Measurements from ENCODE around the gene GTPBP6.
"Not testable (repeated sequence)": the region's sequence is repeated elsewhere in the genome, so short reads cannot be mapped to it uniquely, and the experiment has no call there.

Gene GTPBP6

DNA sequence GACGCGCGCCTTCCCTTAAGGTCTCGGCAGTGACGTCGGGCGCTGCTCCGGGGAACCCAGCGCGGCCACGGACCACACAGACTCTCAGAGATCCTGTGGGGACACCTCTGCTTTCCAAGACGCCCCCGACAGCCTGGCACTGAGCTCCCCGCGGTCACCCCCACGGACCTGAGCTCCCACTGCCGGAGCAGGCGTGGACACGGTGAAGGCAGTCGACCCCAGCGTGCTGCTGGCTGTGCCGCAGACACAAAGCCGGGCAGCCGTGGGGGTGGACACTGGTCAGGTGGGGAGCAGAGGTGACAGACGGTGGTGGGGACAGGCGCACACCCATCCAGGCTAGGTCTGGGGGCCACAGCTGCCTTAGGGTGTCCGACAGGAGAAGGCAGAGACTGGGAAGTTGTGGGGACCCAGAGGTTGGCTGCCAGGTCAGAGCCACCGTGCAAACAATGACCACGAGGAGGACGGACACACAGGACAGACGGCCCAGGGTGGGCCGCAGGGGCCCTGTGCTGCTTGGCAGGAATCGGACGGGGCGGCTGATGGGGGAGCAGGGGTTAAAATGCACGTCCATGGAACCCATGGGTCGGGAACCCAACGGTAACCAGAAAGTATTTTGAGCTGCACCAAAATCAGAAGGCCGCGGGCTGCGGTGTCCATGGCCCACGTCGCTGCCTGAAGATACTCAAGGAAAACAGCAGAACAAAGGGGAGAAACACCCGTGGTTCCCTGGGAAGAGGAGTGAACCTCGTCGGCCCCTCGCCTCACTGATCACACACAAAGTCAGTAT lies 16.6 kb upstream of the GTPBP6 start:
- no peak for DNase-seq (ENCODE audit: low read depth, low spot score)

DNA sequence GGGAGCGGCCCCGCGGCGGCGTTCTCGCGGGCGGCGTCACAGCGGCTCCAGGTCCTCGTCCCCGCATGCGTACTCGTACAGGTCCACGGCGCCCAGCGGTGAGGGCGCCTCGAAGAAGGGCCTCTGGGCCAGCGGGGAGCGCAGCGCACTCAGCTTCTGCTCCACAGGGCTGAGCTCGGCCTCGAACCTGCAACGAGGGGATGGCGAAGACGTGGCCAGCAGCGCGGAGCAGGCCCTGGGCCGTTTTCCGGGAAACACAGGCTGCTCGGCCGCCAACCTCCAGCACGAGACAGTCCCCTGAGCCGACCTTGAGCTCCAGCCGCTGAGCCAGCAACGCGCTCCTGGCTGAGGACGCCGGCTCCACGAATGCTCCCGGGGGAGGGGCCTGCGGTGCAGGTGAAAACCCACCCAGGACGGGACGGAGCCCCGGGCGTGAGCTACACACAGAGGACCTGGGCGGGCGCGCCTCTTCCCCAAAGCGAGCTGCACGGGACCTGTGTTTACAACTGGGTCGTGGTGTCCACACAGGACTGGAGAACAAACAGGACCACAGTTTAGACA lies 15.8 kb upstream of the GTPBP6 start:
- DNase-seq (ENCODE audit: low read depth, low spot score): no peak

DNA sequence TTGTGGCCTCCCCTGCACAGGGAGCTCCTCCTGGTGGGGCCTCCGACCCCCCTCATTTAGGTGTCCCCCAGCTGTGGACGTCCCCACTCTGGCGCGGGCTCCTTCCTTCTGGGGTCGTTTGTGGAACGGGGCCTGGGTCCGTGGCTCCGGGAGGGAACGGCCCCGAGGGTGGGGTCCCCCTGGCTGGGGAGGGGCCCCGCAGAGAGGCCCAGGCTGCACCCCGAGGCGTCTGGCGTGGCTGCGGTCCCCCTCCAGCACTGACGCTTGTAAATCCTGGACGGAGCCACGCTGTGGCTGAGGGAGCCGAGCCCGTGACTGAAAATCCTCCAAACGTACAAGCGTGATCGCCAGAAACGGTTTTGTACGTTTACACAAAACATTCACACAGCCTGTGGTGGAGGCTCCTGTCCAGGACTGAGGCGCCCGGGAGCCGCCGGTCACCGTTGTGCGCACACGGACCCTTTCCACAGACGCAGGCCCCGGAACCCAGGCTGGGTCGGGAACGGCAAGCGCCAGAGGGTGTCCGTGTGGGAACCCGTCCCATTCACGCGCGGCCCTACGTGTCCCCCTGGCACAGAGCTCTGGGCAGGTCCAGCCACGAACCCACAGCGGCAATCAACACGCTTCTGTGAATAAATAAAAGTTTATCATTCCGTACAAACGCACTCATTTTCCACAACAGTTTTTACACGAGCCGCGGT lies 15.2 kb upstream of the GTPBP6 start:
- no peak for DNase-seq (ENCODE audit: low read depth, low spot score)

DNA sequence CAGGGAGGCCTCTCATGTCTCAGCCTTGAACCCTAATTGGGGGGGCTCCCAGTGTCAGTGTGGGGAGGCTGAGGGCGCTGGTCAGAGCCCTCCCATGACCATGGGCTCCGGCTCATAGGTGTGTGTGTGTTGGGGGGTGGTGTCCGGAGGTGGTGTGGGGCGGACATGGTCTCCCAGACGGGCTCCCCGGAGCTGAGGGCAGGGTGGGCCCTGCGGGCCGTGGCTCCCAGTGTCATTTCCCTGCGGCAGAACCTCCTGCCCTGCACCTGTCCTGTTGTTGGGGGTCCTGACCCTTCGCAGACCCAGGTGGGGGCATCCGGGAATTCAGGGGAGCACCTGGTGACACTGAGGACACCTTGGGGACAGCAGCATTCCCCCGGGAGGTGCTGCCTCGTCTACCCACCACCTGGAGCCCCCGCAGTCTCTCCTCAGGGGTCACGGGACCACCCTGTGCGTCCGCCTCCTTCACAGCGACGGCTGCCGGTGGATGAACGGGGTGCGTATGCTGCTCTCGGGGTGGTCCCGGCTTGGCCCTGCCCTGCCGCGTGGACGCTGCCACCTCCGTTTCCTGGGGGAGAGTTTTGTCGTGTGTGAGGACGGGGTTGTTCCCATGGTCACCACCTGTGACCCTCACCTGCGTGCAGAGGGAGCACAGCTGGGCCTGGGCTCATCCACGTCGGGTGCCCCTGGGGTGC lies 14.5 kb upstream of the GTPBP6 start:
- no peak for DNase-seq (ENCODE audit: low read depth, low spot score)

DNA sequence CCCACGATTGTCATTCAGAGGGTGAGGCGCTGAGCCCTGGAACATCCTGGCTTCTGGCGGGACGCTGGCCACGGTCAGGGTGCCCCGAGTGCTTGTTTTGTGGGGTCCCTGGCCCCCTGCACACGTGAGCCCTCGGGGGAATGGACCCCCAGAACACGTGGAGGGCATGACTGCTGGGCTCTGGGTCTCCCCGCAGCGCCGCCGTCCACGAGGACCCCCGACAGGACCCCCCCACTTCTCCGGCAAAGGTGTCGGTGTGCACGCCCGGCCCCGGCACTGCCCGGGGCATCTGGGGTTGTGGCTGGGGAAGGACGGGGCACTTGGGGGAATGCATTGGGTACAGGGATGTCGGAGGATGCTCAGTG lies 13.9 kb upstream of the GTPBP6 start:
- DNase-seq (ENCODE audit: low read depth, low spot score): no peak

DNA sequence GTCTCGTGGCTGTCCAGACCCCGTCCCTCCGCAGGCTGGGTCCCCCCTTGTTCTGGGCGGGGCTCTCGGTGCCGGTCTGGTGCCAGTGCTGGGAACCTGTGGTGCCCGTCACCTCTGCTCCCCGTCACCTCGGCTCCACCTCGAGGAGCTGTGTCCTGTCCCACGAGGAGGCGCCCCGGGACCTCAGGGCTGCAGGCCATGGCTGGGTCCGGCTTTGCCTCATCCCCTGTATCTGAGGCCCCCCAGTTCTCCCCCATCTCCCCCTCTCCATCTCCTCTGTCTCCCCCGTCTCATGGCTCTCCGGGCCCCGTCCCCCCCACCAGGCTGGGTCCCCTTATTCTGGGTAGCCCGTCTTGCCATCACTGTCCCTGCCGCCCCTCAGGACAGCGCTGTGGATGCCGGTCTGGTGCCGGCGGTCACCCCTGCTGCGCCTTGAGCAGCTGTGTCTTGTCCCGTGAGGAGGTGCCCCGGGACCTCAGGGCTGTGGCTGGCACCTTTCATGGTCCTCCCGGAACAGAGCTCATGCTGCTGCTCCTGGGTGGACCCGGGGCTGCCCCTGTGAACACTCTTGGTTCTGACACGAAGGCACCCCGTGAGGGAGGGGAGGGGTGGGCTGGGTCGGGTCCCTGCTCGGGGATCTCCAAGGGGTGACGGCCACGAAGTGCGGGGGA lies 13.4 kb upstream of the GTPBP6 start:
- no peak for DNase-seq (ENCODE audit: low read depth, low spot score)

DNA sequence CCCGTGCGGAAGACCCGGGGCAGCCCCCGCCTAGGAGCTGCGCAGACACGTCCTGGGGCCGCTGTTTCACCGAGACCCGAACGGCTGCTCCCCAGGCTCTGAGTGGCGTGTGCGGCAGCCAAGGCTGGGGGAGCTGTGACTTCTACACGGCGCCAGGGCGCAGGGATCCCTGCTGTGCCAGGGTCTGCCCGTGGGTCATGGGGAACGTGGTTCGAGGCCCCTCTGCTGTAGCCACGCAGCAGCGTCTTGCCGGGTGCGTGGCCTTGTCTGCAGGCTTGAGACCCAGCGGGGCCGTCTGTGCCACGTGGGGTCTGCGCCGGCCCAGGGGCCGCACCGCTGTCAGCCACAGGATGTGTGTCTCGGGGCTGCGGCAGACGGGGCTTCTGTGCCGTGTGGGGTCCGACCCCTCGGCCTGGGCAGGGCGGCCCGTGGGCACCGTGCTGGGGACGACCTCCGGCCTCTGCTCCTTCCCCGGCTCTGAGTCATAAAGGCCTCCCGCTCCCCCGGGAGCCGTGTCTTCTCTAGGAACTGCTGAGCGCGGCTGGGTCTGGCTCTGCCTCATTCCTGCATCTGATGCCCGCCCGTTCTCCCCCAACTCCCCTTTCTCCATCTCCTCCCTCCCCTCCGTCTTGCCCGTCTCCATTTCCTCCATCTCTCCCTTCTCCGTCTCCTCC lies 12.7 kb upstream of the GTPBP6 start:
- DNase-seq (ENCODE audit: low read depth, low spot score): peak; percentile 56

DNA sequence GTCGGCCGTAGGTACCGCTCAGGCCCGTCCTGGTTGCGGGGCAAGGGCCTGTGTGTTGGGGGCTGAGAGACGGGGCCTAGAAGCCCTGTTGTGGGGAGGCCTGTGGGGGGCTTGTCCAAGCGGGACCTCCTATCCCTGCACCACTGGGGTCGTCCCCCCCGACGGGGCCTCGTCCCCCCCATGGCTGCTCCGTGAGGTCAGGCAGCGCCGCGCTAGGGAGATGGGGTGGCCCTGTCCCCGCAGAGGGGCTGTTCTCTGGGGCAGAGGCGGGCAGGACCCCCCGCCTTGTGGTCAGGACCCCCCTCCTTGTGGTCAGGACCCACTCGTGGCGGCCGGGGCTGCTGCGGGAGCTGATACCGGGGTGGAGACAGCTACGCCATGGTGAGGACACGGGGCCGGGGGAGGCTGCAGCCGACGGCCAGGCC lies 12.1 kb upstream of the GTPBP6 start:
- DNase-seq (ENCODE audit: low read depth, low spot score): no peak

DNA sequence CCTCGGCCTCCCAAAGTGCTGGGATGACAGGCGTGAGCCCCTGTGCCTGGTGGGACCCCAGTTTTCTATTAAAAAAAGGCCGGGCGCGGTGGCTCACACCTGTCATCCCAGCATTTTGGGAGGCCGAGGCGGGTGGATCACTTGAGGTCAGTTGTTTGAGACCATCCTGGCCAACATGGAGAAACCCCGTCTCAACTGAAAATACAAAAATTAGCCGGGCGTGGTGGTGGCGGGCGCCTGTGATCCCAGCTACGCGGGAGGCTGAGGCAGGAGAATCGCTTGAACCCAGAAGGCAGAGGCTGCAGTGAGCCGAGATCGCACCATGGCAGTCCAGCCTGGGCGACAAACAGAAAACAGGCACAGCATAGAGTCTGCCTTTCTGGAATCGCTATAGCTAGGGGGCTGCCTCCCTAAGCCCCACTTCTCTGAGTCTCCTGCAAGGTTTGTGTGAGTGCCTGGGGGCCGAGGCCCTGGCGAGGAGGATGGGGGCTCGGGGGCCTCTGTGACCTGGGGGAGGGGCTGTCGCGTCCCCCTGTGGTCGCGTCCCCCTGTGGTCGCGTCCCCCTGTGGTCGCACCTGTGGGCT lies 11.6 kb upstream of the GTPBP6 start:
- not testable (repeated sequence) for DNase-seq (ENCODE audit: low read depth, low spot score)

DNA sequence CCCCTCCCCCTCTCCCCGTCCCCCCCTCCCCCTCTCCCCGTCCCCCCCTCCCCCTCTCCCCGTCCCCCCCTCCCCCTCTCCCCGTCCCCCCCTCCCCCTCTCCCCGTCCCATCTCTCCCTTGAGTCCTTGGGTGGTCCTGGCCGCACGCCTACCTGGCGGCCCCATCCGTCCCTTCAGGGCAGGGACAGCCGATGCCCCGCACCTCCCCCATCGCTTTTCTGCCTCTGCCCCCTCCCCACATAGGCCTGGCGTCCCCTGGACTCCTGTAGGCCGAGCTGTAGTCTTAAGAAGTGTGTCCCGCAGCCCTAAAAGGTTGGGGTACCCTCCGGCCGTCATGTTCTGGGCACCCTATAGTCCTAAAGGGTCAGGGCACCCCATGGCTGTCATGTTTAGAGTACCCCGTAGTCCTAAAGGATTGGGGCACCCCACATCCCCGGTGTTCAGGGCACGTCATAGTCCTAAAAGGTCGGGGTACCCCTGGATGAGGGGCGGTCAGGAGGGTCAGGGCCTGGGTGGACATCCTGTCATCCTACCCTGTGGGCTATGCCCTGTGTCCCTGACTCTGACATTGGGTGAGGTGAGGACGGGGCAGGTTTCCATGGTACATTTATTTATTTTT lies 10.8 kb upstream of the GTPBP6 start:
- no peak for DNase-seq (ENCODE audit: low read depth, low spot score)

DNA sequence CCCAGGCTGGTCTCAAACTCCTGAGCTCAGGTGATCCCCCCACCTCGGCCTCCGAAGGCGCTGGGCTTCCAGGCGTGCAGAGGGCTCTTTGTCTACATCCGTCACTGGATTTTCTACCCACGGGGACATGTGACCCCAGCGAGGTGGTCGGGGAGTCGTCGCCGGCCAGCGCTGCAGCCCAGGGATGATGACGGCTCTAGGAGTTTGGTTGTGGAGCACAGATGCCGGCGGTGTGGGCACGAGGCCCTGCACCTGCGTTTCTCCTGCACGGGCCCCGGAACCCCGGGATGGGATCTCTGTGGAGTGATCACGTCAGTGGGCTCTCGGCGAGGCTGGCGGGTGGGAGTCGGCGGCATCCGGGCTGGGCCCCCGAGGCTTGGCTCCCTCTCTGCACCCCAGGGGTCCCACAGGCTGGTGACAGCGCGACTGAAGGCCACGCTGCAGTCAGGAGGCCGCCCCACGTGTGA lies 9.1 kb upstream of the GTPBP6 start:
- DNase-seq (ENCODE audit: low read depth, low spot score): no peak

DNA sequence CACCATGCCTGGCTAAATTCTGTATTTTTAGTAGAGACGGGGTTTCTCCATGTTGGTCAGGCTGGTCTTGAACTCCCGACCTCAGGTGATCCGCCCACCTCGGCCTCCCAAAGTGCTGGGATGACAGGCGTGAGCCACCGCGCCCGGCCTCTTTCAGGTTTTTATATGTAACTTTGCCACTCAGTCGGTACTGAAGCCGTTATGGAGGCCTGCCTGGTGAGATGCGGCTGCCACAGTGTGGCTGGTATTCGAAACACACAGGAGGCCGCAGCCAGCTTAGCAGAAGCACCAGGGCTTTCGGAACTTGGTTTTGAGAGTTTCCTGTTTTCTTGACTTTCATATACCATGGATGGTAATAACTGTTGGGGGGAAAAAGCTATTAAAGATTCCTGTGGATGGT lies 6.1 kb upstream of the GTPBP6 start:
- DNase-seq (ENCODE audit: low read depth, low spot score): not testable (repeated sequence)

DNA sequence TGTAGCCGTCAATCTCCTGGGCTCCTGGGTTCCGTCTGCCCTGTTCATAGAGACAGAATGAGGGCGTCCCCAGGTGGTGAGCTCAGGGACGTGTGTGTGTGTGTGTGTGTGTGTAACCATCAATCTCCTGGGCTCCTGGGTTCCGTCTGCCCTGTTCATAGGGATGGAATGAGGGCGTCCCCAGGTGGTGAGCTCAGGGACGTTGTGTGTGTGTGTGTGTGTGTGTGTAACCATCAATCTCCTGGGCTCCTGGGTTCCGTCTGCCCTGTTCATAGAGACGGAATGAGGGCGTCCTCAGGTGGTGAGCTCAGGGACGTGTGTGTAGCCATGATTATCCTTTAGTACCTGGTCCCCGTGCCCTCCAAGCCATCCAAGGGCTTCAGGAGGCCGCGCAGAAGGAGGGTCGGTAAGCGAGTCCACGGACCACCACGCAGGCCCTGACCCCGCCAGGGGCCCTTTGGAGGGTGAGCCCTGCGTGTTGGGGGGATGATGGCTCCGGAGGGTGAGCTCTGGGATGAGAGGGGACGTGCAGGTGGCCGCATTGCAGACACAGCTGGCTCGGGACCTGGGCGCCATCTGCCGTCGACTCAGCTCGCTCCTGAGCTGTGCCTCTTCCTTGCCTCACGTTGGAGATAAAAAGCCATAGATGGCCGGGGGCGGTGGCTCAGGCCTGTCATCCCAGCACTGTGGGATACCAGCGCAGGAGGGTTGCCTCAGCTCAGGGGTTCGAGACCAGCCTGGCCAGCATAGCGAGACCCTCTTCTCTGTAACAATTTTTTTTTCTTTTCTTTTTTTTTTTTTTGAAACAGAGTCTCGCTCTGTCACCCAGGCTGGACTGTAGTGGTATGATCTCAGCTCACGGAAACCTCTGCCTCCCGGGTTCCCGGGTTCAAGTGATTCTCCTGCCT lies 5.4 kb upstream of the GTPBP6 start:
- peak; percentile 88 for DNase-seq (ENCODE audit: low read depth, low spot score)

DNA sequence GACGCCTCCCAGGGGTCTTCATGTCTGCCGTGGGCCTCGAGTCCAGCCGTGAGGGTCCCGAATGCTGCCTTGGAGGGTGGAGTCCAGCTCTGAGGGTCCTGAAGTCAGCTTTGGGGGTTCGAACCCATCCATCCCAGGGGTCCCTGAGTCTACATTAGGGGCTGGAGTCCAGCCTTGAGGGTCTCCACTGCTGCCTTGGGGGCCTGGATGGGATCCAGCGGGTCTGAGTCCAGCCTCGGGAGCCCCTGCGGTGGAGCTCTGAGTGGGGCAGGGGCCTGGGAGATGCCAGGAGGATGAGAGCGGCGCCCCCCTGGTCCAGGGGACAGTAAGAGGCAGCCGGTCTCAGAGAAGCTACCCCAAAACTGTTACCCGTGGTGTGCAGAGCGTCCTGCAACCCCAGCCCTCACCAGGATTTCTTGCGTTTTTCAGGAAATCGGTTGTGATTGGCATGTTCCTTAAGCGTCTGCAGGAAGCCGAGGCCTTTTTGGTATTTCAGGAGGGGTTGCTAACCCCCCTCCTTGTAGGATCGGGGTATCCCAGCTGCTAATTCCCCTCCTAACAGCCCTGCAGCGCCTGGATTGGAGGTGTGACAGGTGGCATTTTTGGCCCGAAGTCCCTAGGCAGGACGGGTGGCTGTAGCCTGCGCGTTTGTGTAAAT lies 1.7 kb upstream of the GTPBP6 start:
- DNase-seq (ENCODE audit: low read depth, low spot score): no peak

DNA sequence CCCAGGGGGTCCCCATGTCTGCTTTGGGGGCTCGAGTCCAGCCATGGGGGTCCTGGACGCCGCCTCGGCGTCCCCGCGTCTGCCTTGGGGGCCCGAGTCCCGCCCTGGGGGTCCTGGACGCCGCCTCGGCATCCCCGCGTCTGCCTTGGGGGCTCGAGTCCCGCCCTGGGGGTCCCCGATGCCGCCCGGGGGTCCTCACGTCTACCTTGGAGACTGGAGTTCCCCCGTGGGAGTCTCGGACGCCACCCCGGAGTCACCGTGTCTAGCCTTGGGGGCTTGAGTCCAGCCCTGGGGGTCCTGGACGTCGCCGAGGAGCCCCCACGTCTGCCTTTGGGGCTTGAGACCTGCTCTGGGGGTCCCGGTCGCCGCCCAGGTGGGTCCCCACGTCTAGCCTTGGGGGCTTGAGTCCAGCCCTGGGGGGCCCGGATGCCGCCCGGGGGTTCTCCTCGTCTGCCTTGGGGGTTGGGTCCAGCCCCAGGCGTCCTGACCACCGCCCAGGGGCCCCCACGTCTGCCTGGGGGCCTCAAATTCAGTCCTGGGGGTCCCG lies 1.1 kb upstream of the GTPBP6 start:
- DNase-seq (ENCODE audit: low read depth, low spot score): no peak

DNA sequence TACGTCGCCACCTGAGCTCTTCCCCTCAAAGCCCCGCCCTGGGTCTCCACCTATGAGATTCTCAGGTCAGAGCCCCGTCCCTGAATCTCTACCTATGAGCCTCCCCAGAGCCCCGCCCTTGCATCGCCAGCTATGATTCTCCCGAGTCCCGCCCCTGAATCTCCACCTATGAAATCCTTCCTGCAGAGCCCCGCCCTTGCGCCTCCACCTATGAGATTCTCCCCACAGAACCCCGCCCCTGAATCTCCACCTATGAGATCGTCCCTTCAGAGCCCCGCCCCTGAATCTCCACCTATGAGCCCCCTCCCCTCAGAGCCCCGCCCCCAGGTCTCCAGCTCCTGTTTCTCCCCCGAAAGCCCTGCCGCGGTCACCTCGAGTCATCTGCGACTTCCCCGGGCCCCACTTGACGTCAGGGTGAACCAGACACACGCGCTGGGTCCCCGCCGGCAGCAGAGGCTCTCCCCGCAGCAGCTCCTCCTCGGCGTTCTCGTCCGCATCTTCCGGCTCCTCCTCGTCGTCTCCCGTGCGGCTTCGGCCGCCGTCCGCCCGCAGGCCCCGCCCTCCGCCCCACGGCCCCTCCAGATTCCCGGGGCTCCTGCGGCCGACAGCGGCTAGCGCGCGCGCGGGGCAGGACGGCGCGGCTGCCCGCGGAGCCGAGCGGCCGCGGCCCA lies 393 bp downstream of the GTPBP6 start:
- peak; percentile 99 for DNase-seq (ENCODE audit: low read depth, low spot score)

DNA sequence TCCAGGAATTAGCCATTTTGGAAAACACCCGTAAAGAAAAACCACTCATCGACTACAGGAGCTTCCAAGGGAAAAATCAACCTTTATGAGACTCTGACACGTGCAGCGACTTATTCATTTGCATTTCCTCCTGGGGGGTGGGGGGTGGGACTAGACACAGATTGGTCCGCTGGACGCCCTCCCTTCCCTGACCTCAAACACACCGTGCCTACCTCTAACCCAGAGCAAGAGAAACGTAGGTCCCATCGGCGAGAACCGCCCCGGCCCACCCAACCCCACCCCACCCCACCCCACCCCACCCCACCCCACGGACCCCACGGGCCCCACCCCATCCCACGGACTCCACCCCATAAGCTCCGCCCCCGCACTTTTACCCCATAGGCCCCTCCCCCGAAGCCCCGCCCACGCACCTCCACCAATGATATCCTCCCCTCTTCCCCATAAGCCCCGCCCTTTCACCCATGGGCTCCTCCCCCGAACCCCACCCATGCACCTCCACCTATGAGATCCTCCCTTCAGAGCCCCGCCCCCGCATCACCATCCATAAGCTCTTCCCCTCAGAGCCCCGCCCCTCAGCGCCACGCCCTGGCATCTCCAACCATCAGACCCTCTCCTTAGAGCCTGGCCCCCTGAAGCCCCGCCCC lies 1.1 kb downstream of the GTPBP6 start:
- no peak for DNase-seq (ENCODE audit: low read depth, low spot score)

Measured in ELF-1 (cell line).